Measurements from ENCODE around the gene NSD2.

NSD2 gene

DNA sequence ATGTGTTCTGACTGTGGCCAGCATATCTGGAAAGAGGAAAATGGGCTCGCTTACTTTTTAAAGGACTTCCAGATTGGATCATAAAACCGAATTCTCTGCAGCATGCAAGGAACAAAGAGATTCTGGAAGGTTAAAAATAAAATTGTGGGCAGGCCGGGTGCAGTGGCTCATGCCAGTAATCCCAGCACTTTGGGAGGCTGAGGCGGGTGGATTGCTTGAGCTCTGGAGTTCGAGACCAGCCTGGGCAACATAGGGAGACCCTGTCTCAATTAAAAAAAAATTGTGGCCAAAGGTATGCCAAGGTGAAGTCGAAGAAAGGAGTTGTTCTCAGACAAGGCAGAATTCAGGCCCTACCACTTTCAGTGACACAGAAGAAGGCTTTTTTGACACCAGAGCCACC lies 99.7 kb downstream of the NSD2 start:
- no peak for DNase-seq (ENCODE audit: low read depth)
- no peak overlapping the region for H3K4me3 ChIP-seq (ENCODE audit: control insufficient read depth, low read depth, low read length)
- TF ChIP-seq, protein P1, sequence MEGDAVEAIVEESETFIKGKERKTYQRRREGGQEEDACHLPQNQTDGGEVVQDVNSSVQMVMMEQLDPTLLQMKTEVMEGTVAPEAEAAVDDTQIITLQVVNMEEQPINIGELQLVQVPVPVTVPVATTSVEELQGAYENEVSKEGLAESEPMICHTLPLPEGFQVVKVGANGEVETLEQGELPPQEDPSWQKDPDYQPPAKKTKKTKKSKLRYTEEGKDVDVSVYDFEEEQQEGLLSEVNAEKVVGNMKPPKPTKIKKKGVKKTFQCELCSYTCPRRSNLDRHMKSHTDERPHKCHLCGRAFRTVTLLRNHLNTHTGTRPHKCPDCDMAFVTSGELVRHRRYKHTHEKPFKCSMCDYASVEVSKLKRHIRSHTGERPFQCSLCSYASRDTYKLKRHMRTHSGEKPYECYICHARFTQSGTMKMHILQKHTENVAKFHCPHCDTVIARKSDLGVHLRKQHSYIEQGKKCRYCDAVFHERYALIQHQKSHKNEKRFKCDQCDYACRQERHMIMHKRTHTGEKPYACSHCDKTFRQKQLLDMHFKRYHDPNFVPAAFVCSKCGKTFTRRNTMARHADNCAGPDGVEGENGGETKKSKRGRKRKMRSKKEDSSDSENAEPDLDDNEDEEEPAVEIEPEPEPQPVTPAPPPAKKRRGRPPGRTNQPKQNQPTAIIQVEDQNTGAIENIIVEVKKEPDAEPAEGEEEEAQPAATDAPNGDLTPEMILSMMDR (conservative IDR thresholded peaks at IDR 0.05; ENCODE audit: control insufficient read depth, insufficient read depth, low read depth, low read length): no peak

DNA sequence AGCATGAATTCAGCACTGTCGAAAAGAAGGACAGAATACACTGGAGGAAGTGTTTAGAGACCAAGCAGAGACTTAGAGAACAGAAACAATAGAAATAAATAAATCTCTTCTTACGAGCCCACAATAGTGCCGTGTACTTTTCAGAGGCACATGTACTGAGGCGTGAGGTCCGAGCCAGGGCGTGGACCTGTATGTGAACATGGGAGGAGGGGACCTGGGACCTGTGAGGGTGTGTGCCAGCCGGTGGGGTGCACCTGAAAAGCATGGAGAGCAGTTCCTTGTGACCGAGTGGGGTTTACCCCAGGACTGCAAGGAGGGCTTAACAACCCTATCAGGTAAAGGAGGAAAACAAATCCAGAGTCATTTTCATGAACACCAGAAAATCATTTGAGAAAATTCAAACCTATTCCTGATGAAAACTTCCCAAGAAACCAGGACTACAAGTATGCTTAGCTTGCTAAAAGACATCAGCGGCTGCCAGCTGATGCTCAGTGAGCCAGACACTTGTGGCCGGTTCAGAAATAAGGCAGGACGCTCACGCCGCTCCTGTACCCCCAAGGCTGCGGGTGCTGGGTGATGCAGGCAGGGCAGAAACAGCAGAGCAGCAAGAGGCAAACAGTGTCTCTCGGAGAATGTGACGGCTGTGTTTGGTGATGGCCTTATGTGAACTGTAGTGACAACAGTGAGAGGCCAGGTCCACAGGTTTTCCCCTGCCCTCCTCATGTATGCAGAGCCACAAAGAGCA lies 100.4 kb downstream of the NSD2 start:
- no peak overlapping the region for H3K4me3 ChIP-seq (ENCODE audit: control insufficient read depth, low read depth, low read length)
- TF ChIP-seq, protein P1 (conservative IDR thresholded peaks at IDR 0.05; ENCODE audit: control insufficient read depth, insufficient read depth, low read depth, low read length): no peak
- no peak for DNase-seq (ENCODE audit: low read depth)

DNA sequence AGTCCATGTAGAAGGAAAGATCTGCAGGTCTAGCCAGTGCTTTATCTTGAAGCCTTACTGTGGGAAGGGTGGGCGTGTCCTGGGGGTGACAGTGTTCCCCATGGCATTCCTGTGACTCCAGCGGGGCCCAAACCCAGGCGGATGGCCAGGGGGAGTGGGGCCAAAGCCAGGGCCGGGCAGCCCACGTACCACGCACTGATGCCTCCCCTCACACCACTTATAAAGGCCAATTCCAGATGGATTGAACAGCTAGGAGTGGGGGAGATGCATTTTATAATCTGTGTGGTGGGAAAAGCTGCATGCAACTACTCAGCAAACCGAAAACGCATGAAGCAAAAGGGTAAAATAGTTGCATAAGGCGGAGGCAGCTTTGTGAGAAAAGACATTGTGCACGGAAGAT lies 101.2 kb downstream of the NSD2 start:
- TF ChIP-seq, protein P1 (conservative IDR thresholded peaks at IDR 0.05; ENCODE audit: control insufficient read depth, insufficient read depth, low read depth, low read length): no peak

GRCh38 chr4:1973218-1973617 lies 102.0 kb downstream of the NSD2 start:
- H3K4me3 ChIP-seq (ENCODE audit: control insufficient read depth, low read depth, low read length): no peak overlapping the region
- TF ChIP-seq, protein P1 (conservative IDR thresholded peaks at IDR 0.05; ENCODE audit: control insufficient read depth, insufficient read depth, low read depth, low read length): no peak
- no peak for DNase-seq (ENCODE audit: low read depth)

More for the DNA sequence above, 101.2 kb downstream of the NSD2 start:
- no peak overlapping the region for H3K4me3 ChIP-seq (ENCODE audit: control insufficient read depth, low read depth, low read length)
- no peak for DNase-seq (ENCODE audit: low read depth)

- H3K4me3 ChIP-seq (ENCODE audit: control insufficient read depth, low read depth, low read length): no peak overlapping the region
- TF ChIP-seq, protein P1 (conservative IDR thresholded peaks at IDR 0.05; ENCODE audit: control insufficient read depth, insufficient read depth, low read depth, low read length): no peak
- DNase-seq (ENCODE audit: low read depth): no peak
These were observed 102.5 kb downstream of the NSD2 start for GRCh38 chr4:1973661-1974060.

- TF ChIP-seq, protein P1 (conservative IDR thresholded peaks at IDR 0.05; ENCODE audit: control insufficient read depth, insufficient read depth, low read depth, low read length): no peak
- no peak for DNase-seq (ENCODE audit: low read depth)
- no peak overlapping the region for H3K4me3 ChIP-seq (ENCODE audit: control insufficient read depth, low read depth, low read length)
These were observed 103.6 kb downstream of the NSD2 start for GRCh38 chr4:1974840-1975239.

All from fibroblast of mammary gland (primary cell).